GM12892 (cell line): ENCODE data around the gene DPYD.

Source experiments
- DNase-seq: peaks from one replicate; pipeline ENCODE4 v3.0.0; 2011; ENCODE audit not compliant: insufficient read length
- FAIRE-seq: peaks from 2 replicates; lab custom pipeline; 2011; peaks lifted over from hg19 to GRCh38; lab: Jason Lieb, UNC
- POLR2A ChIP-seq: IDR thresholded peaks from 2 replicates; pipeline ENCODE4 v1.6.1; 2011; ENCODE audit warnings: low read depth, low read length, control low read depth
- POLR2AphosphoS5 ChIP-seq: IDR thresholded peaks from 2 replicates; pipeline ENCODE4 v1.6.1; 2011; ENCODE audit warnings: low read depth, low read length, control low read depth
- TAF1 ChIP-seq: IDR thresholded peaks from 2 replicates; pipeline ENCODE4 v1.6.1; 2011; ENCODE audit warnings: low read depth, mild to moderate bottlenecking, control low read depth, low read length, borderline replicate concordance

The DPYD gene

GRCh38 chr1:97212671-97213070 is 708.2 kb downstream of the DPYD start:
- FAIRE-seq (no peak), DNase-seq (no peak)
- TF ChIP-seq TAF1 (no peak), POLR2A (no peak), POLR2AphosphoS5 (no peak)

GRCh38 chr1:97210307-97210706 is 710.5 kb downstream of the DPYD start:
- DNase-seq (no peak), FAIRE-seq (no peak)
- TF ChIP-seq POLR2AphosphoS5 = no peak
- TF ChIP-seq TAF1 = no peak
- TF ChIP-seq POLR2A = no peak

- FAIRE-seq (no peak), DNase-seq (no peak)
- no peak for TF ChIP-seq POLR2AphosphoS5
- no peak for TF ChIP-seq TAF1
- no peak for TF ChIP-seq POLR2A
Observed at GRCh38 chr1:97209381-97209957, 711.4 kb downstream of the DPYD start.

GRCh38 chr1:97207868-97208267 is 713.0 kb downstream of the DPYD start:
- TF ChIP-seq TAF1 = no peak
- TF ChIP-seq POLR2A = no peak
- TF ChIP-seq POLR2AphosphoS5 = no peak
- DNase-seq = no peak
- FAIRE-seq = no peak

GRCh38 chr1:97204468-97204867 is 716.4 kb downstream of the DPYD start:
- TF ChIP-seq POLR2A = no peak
- TF ChIP-seq POLR2AphosphoS5 = no peak
- TF ChIP-seq TAF1 = no peak
- DNase-seq (no peak), FAIRE-seq (no peak)

- FAIRE-seq = no peak
- DNase-seq = no peak
- TF ChIP-seq POLR2A (no peak), POLR2AphosphoS5 (no peak), TAF1 (no peak)
Observed at GRCh38 chr1:97202481-97203380, 718.1 kb downstream of the DPYD start.

- FAIRE-seq = no peak
- TF ChIP-seq POLR2AphosphoS5 (no peak), POLR2A (no peak), TAF1 (no peak)
- no peak for DNase-seq
Observed at GRCh38 chr1:97201641-97202040, 719.2 kb downstream of the DPYD start.

GRCh38 chr1:97200595-97200994 is 720.2 kb downstream of the DPYD start:
- TF ChIP-seq TAF1 (no peak), POLR2AphosphoS5 (no peak), POLR2A (no peak)
- FAIRE-seq (no peak), DNase-seq (no peak)

GRCh38 chr1:97196825-97197516 is 723.9 kb downstream of the DPYD start:
- DNase-seq (no peak), FAIRE-seq (no peak)
- TF ChIP-seq TAF1 (no peak), POLR2A (no peak), POLR2AphosphoS5 (no peak)

- no peak for TF ChIP-seq TAF1
- TF ChIP-seq POLR2A = no peak
- TF ChIP-seq POLR2AphosphoS5 = no peak
- FAIRE-seq (no peak), DNase-seq (no peak)
Observed at GRCh38 chr1:97192872-97193572, 727.8 kb downstream of the DPYD start.

- DNase-seq = no peak
- TF ChIP-seq POLR2AphosphoS5 (no peak), TAF1 (no peak), POLR2A (no peak)
- no peak for FAIRE-seq
Observed at GRCh38 chr1:97190326-97190725, 730.5 kb downstream of the DPYD start.
